Spleen (tissue), 7 donors: Measurements from ENCODE around the gene RAC2.

Source experiments
- CTCF ChIP-seq, 11 experiments: fragments of 200-600 bp in 7 of 11; fragments of 450-650 bp in 4 of 11; sonication (generic) in 4 of 11; IDR thresholded peaks in 8 of 11; conservative IDR thresholded peaks in 3 of 11; 1 replicate in 7 of 11; 2 replicates in 4 of 11; pipeline versions ENCODE4 v1.4.0 to v1.8.0; 2016 to 2021; ENCODE audit warnings: antibody characterized with exemption in 11 of 11, inconsistent platforms in 4 of 11, mild to moderate bottlenecking in 1 of 11
- POLR2A ChIP-seq, 3 donors: fragments of 450-650 bp; IDR thresholded peaks; one replicate each; pipeline ENCODE4 v1.5.1; 2017; ENCODE audit warnings: antibody characterized with exemption in 3 of 3, mild to moderate bottlenecking in 1 of 3
- POLR2AphosphoS5 ChIP-seq, 3 donors: sonication (generic); formaldehyde crosslinking; IDR thresholded peaks; one replicate each; pipeline ENCODE4 v1.5.1; 2017; ENCODE audit warnings: antibody characterized with exemption in 3 of 3
- donor health status: DM: no; HTN: no; CAD: no; lungs with moderate emphysema.
- donor health status: DM: no; HTN: no; CAD: no.
- donor health status: DM: no; HTN: no; CAD: no.

- TF ChIP-seq CTCF (IDR thresholded peaks at IDR 0.05 in 8 of 11, conservative IDR thresholded peaks at IDR 0.05 in 3 of 11) (no peak), POLR2A (IDR thresholded peaks at IDR 0.05) (no peak), POLR2AphosphoS5 (IDR thresholded peaks at IDR 0.05) (no peak)
Observed at GRCh38 chr22:37256075-37256726, 12.1 kb upstream of the RAC2 start.
